SH-SY5Y (cell line): ENCODE results near the gene SCARB1.

Source experiments
- GATA2 ChIP-seq: IDR thresholded peaks from 2 replicates; pipeline ENCODE4 v1.6.1; 2011; ENCODE audit warnings: mild to moderate bottlenecking, low read depth, low read length
- GATA3 ChIP-seq: IDR thresholded peaks from 2 replicates; pipeline ENCODE4 v1.6.1; 2011; ENCODE audit warnings: low read depth, mild to moderate bottlenecking, low read length, moderate library complexity

GRCh38 chr12:124756166-124756565, 107.5 kb downstream of the SCARB1 start:
- no peak for TF ChIP-seq GATA2
- TF ChIP-seq GATA3: no peak
